NCI-H2196 (cell line): ENCODE data around the gene POLR2J2.
"Not testable (repeated sequence)": the region's sequence is repeated elsewhere in the genome, so short reads cannot be mapped to it uniquely, and the experiment has no call there.

Experiments
- DNase-seq: peaks from one replicate; lab custom pipeline; 2025; ENCODE audit not compliant: unreplicated experiment; lab: John Stamatoyannopoulos, UW

POLR2J2 gene

GRCh38 chr7:102671166-102671955 lies at the start of gene POLR2J2:
POLR2J2 (minus strand) TSS chr7:102671663; CDS start chr7:102671601, 62 bp downstream.
- DNase-seq, result not testable (repeated sequence)

GRCh38 chr7:102718491-102718890 lies 47.0 kb upstream of the POLR2J2 start:
- not testable (repeated sequence) for DNase-seq

GRCh38 chr7:102715718-102716117 lies 44.3 kb upstream of the POLR2J2 start:
- DNase-seq, result not testable (repeated sequence)

DNA sequence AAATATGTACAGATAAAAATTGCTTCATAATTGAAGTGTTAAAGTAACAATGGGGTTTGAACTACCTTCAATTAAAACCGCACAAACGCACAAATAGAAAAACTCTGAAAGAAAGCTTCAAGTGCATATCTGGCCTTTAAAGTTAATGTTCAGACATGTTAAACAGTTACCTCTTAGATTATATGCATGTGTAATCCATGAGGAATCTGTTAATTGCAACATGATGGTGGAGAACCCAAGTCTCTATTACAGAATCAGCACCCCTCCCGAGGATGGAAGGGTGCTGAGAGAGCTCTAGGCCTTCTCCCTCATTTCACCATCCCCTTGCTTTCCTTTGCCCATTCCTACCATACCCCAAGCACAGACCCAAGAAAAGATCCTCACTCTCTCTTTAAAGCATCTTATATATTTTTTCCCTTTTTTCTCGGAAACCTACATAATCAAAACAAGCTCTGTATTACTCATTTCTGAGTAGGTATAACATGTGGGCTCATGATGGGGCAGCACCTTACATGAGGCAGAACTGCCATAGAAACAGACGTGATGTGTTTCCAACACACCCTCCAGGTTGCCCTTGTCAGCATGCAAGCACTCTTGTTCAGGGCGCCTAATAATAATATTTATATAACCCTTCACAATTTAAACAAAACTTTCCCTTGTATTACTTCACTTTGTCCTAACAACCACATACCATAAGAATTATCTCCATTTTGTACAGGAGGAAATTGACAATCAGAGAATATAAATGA lies 43.5 kb upstream of the POLR2J2 start:
- not testable (repeated sequence) for DNase-seq

GRCh38 chr7:102713691-102714080 lies 42.2 kb upstream of the POLR2J2 start:
- not testable (repeated sequence) for DNase-seq

DNA sequence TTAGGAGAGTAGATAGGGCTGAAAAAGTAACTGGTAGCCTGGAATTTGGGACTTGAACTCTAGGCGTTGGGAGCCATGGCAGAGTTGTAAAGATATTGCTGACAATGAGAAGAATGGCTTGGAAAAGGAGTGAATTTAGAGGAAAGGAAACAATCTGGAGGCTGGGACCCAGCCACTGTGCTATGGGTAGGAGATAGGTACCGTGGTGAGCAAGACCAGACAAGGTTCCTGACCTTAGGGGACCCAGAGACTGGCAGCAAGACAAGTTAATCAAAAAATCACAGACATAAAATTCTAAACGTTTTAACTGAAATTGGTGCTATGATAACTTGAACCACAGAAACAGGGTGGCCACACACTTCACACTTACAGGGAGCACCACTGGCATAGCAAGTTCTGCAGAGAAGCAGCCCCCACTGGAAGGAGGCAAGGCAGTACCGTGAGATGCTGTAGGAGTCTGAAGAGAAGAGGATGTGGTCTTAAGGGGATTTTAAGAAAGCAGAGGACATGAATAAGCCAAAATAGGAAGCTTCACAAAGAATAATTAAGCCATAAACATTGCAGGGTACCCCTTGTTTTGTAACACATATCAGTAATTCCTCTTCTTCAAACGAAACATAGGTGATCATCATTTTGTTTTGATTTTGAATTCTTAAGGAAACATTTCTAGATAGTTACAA lies 41.7 kb upstream of the POLR2J2 start:
- DNase-seq, result not testable (repeated sequence)

- DNase-seq, result not testable (repeated sequence)
Measured at GRCh38 chr7:102698962-102699750, 27.7 kb upstream of the POLR2J2 start.

DNA sequence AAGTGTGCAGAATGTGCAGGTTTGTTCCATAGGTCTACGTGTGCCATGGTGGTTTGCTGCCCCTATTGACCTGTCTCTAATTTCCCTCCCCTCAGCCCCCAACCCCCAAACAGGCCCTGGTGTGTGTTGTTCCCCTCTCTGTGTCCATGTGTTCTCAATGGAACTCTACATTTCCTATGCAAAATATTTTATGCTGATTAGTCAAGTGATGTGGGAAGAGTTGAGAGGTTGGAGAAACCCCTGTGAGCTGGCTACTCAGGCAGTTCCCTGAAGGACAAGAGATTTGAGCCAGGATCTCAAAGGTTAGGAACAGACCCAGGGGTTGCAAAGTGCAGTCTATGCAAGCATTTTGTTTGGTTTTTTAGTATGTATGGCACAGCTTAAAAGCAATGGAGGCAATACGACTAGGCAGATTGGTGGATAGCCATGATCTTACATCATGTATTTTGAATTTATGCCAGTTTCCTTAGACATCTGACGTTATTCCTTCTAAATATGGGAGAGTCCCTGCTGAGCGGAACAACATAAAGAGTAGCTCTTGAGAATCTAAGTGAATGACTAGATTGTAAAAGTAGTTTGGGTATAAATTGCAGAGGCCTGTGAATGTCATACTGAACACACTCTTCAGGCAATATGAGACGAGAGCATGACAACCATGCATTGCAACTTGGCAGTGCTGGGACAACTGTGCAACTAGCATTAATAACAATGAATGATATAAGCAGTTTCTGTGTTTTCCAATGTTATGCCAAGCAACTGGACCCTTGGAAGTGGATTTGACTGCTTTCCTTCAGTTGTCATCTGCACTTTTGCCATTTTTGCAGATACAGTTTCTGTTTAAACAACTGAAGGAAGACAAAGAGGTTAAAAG lies 26.4 kb upstream of the POLR2J2 start:
- DNase-seq, result not testable (repeated sequence)

DNA sequence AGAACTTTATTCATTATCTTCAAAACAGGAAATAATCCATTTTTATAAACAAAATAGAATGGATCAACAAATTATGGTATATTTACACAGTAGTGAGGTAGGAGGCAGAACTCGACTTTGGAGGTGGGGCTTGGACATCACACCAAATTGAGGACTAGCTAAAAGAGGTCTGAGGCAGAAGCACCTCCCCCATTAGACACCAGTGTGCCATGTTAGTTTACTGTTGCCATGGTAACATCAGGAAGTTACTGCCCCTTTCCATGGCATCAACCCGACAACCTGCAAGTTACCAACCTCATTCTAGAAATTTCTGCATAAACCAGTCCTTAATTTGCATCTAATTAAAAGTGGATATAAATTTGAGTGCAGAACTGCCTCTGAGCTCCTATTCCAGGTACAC lies 24.5 kb upstream of the POLR2J2 start:
- DNase-seq, result not testable (repeated sequence)

- not testable (repeated sequence) for DNase-seq
Measured at GRCh38 chr7:102695033-102695552, 23.6 kb upstream of the POLR2J2 start.

DNA sequence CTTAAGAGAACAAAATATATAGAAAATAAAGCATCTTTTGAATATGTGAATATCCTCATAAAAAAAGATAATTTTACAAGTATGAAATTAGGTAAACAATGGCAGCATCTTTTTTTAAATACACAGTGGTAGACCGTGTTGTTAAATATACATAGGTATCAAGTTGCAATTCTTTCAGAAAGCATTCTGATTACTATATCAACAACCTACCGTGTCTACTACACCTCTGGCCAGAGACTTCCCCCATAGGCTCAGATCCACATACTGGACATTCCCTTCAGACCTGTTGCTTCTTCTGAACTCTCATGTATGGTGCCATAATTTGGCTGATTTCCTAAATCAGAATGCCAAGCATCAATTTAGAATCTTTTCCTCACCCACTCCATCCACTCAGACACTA lies 22.5 kb upstream of the POLR2J2 start:
- DNase-seq, result not testable (repeated sequence)

DNA sequence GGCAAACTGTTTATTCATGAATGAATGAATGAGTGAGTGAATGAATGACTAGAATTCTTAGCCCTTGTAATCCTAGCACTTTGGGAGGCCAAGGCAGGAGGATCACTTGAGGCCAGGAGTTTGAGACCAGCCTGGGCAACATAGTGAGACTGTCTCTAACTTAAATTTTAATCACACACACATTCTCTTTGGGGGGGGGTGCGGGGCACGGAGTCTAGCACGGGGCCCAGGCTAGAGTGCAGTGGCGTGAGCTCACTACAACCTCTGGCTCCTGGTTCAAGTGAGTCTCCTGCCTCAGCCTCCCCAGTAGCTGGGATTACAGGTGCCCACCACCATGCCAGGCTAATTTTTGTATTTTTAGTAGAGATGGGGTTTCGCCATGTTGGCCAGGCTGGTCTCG lies 19.1 kb upstream of the POLR2J2 start:
- DNase-seq, result not testable (repeated sequence)

- DNase-seq, result not testable (repeated sequence)
Measured at GRCh38 chr7:102689436-102690282, 18.2 kb upstream of the POLR2J2 start.

DNA sequence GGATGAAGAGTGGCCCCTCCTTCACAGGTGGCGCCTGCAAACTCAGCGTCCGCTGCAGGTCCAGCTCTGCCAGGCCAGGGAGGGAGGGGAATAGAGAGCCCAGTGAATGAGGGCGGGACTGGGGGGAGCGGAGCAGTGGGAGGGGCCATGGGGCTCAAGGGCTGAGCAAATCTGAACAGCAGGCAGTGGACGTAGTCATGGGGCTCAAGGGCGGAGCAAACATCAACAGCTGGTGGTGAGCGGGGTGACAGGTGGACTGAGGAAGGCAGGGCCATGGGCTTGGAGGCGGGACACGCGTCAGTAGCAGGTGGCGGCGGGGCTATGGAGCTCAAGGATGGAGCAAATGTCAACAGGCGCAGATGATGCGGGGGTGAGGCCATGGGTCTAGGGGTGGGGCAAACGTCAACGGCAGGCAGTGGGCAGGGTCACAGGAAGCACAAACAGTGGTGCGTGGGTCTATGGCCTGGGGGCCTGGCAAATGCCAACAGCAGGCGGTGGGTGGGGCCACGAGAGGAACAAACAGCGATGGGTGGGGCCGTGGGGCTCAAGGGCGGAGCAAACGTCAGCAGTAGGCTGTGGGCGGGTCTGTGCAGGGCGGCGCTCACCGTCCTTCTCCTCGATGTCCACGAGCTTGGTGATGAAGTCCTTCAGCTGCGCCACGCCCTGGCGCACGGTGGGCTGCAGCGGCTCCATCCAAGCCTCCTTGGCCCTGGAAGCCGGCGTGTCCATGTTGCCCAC lies 17.0 kb upstream of the POLR2J2 start:
- DNase-seq, result not testable (repeated sequence)

DNA sequence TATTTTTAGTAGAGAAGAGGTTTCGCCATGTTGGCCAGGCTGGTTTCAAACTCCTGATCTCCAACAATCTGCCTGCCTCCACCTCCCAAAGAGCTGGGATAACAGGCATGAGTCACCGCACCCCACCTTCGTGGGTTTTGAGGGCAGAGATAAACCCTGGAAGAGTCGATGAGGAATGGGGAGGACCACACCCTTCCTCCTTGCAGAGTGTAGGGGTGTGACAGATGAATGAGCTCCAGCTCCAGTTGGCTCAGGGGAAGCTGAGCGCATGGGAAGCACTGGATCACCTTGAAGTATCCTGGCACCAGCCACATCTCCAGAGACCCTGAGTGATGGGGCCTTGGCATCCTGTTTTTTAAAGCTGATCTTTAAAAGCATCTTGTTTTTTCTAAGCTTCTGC lies 11.1 kb upstream of the POLR2J2 start:
- not testable (repeated sequence) for DNase-seq

DNA sequence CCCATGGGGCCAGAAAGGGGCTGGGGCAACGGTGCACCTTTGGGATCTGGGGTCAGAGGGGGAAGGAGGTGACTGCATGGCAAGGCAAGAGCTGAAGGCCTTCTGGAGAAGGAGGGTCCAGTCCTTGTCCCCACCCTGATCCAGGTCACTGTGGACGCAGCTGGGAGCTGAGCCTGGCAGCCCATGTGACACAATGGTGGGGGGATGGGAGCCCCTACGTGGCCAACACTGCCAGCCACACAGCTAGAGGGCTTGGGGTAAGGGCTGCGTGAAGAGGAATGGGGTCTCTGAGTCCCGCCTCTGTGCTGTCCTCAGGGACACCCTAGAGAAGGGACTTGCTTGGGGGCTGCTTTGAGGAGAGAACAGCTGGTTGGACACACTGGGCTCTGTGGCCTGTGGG lies 9.3 kb upstream of the POLR2J2 start:
- DNase-seq, result not testable (repeated sequence)

DNA sequence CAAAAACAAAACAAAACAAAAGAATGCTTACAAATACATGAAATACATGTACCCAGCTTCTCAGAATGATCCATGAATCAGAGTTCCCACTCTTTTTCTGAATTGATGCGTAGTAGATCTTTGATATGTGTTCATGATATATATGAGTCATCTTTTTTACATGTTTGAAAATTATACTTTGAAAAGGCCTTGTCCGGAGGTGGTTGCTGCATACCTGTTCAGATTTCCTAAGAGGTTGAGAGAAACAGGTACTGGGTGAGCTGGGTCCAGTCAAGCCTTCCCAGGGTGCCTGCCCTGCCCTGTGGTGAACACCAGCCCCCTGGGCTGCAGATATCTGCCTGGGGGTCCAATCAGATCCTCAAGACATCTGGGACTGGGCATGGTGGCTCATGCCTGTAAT lies 4.1 kb upstream of the POLR2J2 start:
- DNase-seq, result not testable (repeated sequence)
